GM12891 (cell line): ENCODE results near the gene CSF3.

Experiments used
- PAX5 ChIP-seq: IDR thresholded peaks from 2 replicates; pipeline ENCODE4 v1.6.1; 2011; ENCODE audit warnings: low read length, moderate library complexity, mild to moderate bottlenecking; ENCODE audit not compliant: insufficient read depth, severe bottlenecking
- POLR2A ChIP-seq: IDR thresholded peaks from 2 replicates; pipeline ENCODE4 v1.6.1; 2011; ENCODE audit warnings: low read depth, low read length, control low read depth
- POLR2AphosphoS5 ChIP-seq: IDR thresholded peaks from 2 replicates; pipeline ENCODE4 v1.6.1; 2011; ENCODE audit warnings: low read depth, low read length, control low read depth
- POU2F2 ChIP-seq: IDR thresholded peaks from 2 replicates; pipeline ENCODE4 v1.6.1; 2011; ENCODE audit warnings: low read depth, mild to moderate bottlenecking, control low read depth, low read length, moderate library complexity
- SPI1 ChIP-seq: IDR thresholded peaks from 2 replicates; pipeline ENCODE4 v1.6.1; 2011; ENCODE audit warnings: low read depth, low read length, control low read depth
- TAF1 ChIP-seq: IDR thresholded peaks from 2 replicates; pipeline ENCODE4 v1.6.1; 2011; ENCODE audit warnings: low read depth, low read length, control low read depth

DNA sequence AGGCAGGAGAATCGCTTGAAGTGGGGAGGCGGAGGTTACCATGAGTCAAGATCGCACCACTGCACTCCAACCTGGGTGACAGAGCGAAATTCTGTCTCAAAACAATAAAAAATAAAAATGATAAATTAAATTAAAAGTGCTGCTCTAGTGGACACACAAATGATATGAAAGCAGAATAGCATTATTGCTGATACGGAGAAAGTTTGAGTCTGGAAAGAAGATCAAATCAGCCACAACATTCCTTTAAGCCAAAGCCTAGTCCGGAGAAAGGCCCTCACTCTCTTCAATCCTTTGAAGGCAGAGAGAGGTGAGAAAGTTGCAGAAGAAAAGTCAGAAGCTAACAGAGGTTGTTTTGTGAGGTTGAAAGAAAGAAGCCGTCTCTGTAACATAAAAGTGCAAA is 15.1 kb upstream of the CSF3 start:
- no peak for TF ChIP-seq POU2F2
- TF ChIP-seq POLR2AphosphoS5, result no peak
- TF ChIP-seq TAF1, result no peak
- TF ChIP-seq POLR2A, result no peak
- TF ChIP-seq SPI1, result no peak
- TF ChIP-seq PAX5, result no peak
